ENCODE data around the gene BRINP3. TPM values are rescaled to one million over a fixed set of nuclear protein-coding genes. Genes with fewer than 3 reads are reported as not detected.

Gene BRINP3
- polyA plus RNA-seq, 10 donors, result 0.20 to 1.8 (median 0.76) TPM

- DNase-seq, result peak in 2 of 3 donors; percentile 22 to 62
Observed at GRCh38 chr1:190192627-190193026, 285.0 kb downstream of the BRINP3 start.

DNA sequence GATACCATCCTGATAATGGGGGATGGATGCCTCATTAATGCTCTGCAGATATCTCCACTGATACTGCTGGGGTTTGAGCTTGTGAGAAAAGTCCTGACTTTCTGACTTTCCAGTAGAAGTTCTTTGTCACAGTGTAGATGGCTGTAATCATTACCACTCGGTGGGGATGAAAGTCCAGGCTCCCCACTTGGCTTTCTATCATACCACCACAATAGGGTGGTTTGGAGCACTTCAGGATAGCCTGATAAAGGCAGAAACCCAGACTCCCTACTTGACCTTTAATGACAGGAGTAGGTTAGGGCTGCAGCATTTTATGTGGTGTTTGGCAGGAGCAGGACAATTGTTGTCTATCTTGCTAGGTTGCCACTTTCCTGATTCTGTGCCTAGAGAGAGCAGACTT, 294.1 kb downstream of the BRINP3 start:
- DNase-seq, result no peak

- DNase-seq, result no peak
Observed at GRCh38 chr1:190179817-190180216, 297.8 kb downstream of the BRINP3 start.

DNA sequence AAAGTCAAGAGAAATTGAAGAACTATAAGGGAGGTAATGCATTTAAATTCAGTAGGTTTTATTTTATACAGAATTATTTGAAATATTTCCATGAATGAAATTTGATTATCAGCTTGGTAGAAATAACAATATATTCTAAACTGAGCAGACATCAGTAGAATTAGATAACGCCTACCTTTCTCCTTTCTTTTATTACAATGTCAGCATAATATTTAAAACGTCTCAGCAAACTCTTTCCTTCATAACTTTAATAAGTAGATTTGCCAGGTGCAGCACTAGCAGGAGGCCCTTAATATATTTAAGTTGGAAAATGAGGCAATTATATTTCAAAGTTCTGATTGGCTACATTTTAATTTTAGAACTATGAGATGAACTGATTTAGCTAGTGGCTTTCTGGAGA, 298.8 kb downstream of the BRINP3 start:
- DNase-seq, result no peak

- no peak for DNase-seq
Observed at GRCh38 chr1:190177555-190177954, 300.1 kb downstream of the BRINP3 start.

- peak in 1 of 3 donors; percentile 7 for DNase-seq
Observed at GRCh38 chr1:190176776-190177175, 300.9 kb downstream of the BRINP3 start.

- peak in 1 of 3 donors; percentile 55 for DNase-seq
Observed at GRCh38 chr1:190175320-190175719, 302.3 kb downstream of the BRINP3 start.

GRCh38 chr1:190172651-190173430, 304.8 kb downstream of the BRINP3 start:
- DNase-seq, result peak; percentile 59 to 90 (median 68)

- peak in 1 of 3 donors; percentile 21 for DNase-seq
Observed at GRCh38 chr1:190170321-190170720, 307.3 kb downstream of the BRINP3 start.

DNA sequence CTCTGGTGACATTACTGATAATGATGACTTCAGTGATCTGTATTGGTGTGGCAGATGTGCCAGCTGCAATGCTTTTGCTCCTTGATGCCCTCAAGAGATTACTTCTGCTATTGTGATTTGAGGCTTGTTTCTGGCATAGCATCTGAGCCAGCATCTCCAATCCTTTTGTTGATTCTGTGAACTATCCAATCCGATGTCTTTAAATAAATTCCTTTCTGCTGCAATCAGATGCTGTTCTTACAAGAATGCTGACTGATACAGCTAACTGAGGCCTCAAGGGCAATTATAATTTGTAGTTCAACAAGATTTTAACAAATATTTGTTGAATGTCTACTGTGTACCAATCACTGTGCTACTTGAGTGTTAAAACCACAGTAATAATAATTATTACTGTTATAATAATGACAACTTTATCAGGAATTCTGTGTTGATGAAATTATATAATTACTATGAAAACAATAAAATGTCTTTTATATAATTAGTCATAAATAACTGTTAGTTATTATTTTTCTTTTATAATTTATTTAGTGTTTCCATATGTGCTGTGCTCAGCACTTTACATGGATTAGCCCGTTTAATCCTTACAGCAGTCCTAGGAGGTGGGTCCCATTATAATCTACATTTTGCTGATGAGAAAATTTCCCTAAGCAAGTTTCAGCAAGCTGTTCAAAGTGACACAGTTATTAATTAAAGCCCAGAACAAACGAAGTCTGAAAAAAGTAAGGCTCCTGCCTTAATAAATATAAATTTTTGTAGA, 308.2 kb downstream of the BRINP3 start:
- peak in 1 of 3 donors; percentile 43 for DNase-seq

DNA sequence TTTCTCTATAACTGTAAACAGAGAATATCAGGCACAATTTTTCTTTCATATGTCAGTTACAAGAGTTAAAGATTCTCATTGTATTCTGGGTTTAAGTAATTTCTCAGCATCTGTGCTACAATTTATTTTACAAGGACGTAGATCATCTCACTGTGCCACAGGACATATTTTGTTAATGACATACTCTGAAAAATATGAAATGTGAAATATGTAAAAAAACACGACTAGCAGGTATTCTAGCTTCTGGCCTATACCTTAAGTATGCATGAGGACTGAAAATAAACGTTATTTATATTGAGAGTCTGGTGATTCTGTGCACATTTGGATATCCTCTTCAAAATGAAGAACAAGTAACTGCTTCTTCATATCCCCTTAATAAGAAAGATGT, 308.8 kb downstream of the BRINP3 start:
- no peak for DNase-seq

DNA sequence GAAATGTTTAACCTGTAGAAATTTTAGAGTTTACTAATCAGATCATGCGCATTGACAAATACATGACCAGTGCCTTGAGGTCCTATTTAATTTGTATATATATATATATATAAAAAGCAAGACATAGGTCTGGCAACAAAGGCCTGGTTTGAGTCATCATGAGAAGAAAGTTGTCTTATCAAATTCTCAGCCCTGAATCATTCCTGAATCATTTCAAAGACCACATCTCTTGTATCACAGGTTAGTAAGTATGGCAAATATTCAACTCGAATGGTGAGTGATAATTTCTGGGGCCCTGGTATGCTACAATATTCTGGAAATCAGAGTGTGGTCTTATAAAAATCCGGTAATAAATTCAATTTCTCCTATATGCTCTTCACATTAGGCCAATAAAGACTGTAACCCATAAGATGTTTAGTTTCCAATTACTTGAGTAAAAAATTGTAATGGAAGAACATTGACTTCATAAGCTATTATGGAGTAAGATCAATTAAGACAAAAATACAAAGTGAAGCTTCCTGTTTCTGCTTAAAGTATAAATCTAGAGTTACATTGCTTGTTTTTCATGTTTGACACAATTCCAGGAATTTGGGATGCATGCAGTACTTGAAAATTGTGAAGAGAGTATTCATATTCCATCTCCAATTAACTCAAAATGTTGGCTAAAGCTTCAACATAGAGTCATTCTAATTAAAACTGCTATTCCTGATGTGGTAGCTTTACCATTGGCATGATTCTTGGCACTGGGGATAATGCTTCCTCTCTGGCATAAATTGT, 309.4 kb downstream of the BRINP3 start:
- DNase-seq, result peak in 1 of 3 donors; percentile 63

- DNase-seq, result no peak
Observed at GRCh38 chr1:190159146-190159545, 318.5 kb downstream of the BRINP3 start.

DNA sequence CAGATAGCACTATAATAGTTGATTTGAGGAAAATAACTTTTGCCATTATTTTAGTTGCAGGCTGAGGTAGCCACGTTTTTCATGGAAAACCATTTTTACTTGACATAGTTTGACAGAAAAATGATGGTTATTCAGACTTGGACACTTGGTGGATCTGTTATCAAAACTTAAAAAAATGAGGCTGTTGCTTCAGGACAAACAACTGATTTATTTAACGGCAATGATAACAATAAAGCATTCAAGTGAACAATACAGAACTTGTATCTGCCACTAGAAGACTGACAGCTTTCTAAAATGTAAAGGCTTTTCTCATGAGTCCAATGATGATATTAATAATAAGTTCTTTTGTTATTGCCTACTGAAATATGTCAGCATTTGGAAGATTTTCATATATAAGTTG, 322.9 kb downstream of the BRINP3 start:
- no peak for DNase-seq

GRCh38 chr1:190147616-190148015, 330.0 kb downstream of the BRINP3 start:
- no peak for DNase-seq

GRCh38 chr1:190144650-190145049, 333.0 kb downstream of the BRINP3 start:
- DNase-seq, result no peak

DNA sequence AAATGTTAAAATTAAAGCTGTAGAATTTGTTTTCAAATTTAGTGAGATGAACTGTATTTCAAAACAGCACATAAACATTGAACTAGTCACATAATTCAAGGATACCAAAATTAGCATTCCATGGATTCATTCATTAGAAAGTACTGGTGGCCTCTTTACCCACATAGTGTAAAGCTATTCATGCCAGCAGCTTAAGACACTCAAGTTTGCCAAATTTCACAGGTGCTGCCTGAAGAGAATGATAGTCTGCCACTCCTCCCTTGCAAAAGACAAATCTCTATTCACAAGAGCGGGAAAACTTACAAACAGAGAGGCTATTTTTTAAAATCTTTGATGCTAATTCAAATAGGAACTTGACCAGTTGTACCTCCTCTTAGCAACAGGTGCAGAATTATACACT, 337.0 kb downstream of the BRINP3 start:
- DNase-seq, result peak in 1 of 3 donors; percentile 10

GRCh38 chr1:190138702-190139101, 339.0 kb downstream of the BRINP3 start:
- no peak for DNase-seq

DNA sequence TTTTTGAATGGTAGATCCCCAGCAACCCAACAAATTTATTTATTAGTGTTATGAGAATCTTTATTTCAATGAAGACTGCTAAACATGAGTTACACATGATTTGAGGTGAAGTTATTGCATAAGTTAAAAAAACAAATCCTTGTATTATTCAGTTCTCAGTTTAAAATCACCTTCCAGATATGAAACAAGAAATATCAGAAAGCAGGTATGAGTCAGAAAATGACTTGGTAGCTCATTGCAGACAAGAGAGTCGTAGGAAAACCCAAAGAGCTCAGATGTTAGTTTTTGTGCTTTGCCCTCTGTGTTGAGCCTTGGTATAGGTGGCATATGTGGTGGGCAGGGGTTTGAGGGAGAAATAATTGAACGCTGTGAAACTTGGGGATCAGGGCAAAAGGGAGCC, 339.4 kb downstream of the BRINP3 start:
- DNase-seq, result no peak

GRCh38 chr1:190129366-190129765, 348.3 kb downstream of the BRINP3 start:
- no peak for DNase-seq

DNA sequence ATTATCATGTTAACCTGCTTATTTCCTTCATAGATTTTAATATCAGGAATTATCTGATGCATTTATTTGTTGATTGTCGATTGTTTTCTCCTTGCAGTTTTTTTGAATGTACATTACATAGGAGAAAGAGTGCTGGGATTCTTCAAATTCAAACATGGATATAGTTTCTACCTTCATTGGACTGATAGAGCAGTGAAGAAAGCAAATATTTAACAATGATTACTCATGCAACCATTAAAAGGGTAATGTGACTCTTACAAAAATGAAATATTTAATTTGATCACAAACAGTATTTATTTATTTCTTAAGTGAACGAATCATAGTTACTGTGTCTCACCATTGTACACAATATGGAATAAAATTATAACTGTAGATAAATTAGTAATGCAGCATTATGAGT, 350.9 kb downstream of the BRINP3 start:
- DNase-seq, result no peak

- no peak for DNase-seq
Observed at GRCh38 chr1:190124068-190124467, 353.6 kb downstream of the BRINP3 start.

Measured in muscle of back (tissue), 11 donors.